SIG-M5 treated with dmso at 0.1 percent for 504 hours (cell line): Measurements from ENCODE around the gene ALG9.

Experiments
- DNase-seq: peaks from one replicate; lab custom pipeline; 2025; ENCODE audit not compliant: unreplicated experiment; lab: John Stamatoyannopoulos, UW

Gene ALG9

DNA sequence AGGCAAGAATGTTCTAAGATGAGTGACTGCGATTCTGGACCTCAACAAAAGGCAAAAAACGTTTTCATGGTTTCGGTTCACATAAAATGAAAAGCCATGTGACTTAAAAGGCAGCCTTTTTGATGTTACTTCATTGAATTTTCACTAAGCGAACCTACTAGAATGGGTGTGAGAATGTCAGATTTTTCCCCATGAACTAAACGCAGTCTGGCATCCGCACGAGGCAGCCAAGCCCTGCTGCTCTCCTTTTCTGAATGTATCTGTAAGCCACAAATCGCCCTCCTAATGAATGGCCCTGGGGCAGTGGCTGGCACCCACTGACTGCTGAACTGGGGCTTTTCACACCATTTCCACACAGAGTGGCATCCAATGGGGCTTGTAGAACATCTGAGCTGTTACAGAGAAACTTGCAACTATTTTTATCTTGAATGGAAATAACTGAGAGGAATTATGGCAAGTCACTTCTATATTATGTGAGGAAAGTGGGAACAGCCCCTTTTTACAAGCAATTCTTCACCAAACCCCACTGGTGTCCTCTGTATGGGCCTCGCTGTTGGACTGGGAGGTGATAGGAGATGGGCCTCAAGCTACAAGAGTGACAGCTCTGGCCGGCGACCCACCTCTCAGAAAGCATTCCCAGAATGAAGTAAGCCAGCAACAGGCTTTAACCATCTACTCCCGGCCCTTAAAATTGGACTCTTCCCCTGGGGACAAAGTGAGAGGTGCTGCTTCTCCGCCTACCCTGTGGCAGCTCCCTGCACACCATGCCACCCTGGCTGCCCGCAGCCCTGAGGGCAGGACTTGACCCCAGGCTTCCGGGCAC, 134.5 kb downstream of the ALG9 start:
- no peak for DNase-seq
